ENCODE data around the gene PCBD1. TPM values are rescaled to one million over a fixed set of nuclear protein-coding genes. Genes with fewer than 3 reads are reported as not detected.

PCBD1 gene
- total RNA-seq, 1 donor = 19.9 TPM

GRCh38 chr10:70885931-70886903, 2.1 kb downstream of the PCBD1 start:
- DNase-seq (ENCODE audit: insufficient read length, low spot score, missing footprints) = no peak
- H3K36me3 ChIP-seq (ENCODE audit: insufficient read depth, low read length) = peaks cover 10% of the 10 kb centered on the region
- no peaks in the 10 kb centered on the region for H3K9me3 ChIP-seq (ENCODE audit: low read depth, low read length)
- H3K4me1 ChIP-seq (ENCODE audit: insufficient read depth, low read length) = peaks cover 6% of the 10 kb centered on the region
- no peak overlapping the region for H3K27ac ChIP-seq (ENCODE audit: low read depth, low read length)
- no peak overlapping the region for H3K4me3 ChIP-seq (ENCODE audit: insufficient read depth, low read length)
- no peaks in the 10 kb centered on the region for H3K79me2 ChIP-seq (ENCODE audit: insufficient read depth, low read length)
- H3K4me2 ChIP-seq (ENCODE audit: insufficient read depth, low read length) = no peak overlapping the region
- no peak overlapping the region for H2AFZ ChIP-seq (ENCODE audit: low read length)
- no peaks in the 10 kb centered on the region for H3K27me3 ChIP-seq (ENCODE audit: insufficient read depth, low read length)
- TF ChIP-seq, protein P1, sequence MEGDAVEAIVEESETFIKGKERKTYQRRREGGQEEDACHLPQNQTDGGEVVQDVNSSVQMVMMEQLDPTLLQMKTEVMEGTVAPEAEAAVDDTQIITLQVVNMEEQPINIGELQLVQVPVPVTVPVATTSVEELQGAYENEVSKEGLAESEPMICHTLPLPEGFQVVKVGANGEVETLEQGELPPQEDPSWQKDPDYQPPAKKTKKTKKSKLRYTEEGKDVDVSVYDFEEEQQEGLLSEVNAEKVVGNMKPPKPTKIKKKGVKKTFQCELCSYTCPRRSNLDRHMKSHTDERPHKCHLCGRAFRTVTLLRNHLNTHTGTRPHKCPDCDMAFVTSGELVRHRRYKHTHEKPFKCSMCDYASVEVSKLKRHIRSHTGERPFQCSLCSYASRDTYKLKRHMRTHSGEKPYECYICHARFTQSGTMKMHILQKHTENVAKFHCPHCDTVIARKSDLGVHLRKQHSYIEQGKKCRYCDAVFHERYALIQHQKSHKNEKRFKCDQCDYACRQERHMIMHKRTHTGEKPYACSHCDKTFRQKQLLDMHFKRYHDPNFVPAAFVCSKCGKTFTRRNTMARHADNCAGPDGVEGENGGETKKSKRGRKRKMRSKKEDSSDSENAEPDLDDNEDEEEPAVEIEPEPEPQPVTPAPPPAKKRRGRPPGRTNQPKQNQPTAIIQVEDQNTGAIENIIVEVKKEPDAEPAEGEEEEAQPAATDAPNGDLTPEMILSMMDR (IDR thresholded peaks at IDR 0.05; ENCODE audit: extremely low read depth, low read depth, low read length) = no peak
- H4K20me1 ChIP-seq (ENCODE audit: insufficient read depth, low read length) = no peaks in the 10 kb centered on the region

DNA sequence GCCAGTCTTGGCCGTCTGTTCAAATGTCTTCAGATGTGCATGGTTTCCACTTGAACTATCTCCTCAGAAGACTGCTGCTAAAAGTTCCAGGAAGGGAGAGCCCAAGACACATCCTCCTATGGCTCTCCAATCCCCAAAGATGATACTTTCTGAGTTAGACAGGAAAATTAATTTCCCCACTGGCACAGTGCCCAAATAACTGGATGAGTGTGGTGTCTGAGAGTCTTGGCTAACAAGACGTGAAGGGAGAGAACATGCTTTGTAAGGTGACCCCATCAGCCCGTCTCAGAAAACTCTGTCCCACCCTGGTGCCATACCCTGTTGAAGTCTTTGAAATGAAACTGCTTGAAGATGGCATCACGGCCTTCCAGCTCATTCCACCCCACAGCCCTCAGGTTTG, 2.9 kb downstream of the PCBD1 start:
- no peak overlapping the region for H3K27ac ChIP-seq (ENCODE audit: low read depth, low read length)
- H3K4me2 ChIP-seq (ENCODE audit: insufficient read depth, low read length) = no peak overlapping the region
- H3K4me1 ChIP-seq (ENCODE audit: insufficient read depth, low read length) = peaks cover 6% of the 10 kb centered on the region
- no peak overlapping the region for H3K4me3 ChIP-seq (ENCODE audit: insufficient read depth, low read length)
- peaks cover 10% of the 10 kb centered on the region for H3K36me3 ChIP-seq (ENCODE audit: insufficient read depth, low read length)
- H3K9me3 ChIP-seq (ENCODE audit: low read depth, low read length) = no peaks in the 10 kb centered on the region
- no peaks in the 10 kb centered on the region for H3K27me3 ChIP-seq (ENCODE audit: insufficient read depth, low read length)
- H4K20me1 ChIP-seq (ENCODE audit: insufficient read depth, low read length) = no peaks in the 10 kb centered on the region
- DNase-seq (ENCODE audit: insufficient read length, low spot score, missing footprints) = peak; percentile 76
- TF ChIP-seq, protein P1 (IDR thresholded peaks at IDR 0.05; ENCODE audit: extremely low read depth, low read depth, low read length) = no peak
- H2AFZ ChIP-seq (ENCODE audit: low read length) = no peak overlapping the region
- H3K79me2 ChIP-seq (ENCODE audit: insufficient read depth, low read length) = no peaks in the 10 kb centered on the region

- peaks cover 10% of the 10 kb centered on the region for H3K36me3 ChIP-seq (ENCODE audit: insufficient read depth, low read length)
- no peak overlapping the region for H3K4me2 ChIP-seq (ENCODE audit: insufficient read depth, low read length)
- no peak overlapping the region for H3K27ac ChIP-seq (ENCODE audit: low read depth, low read length)
- H3K4me3 ChIP-seq (ENCODE audit: insufficient read depth, low read length) = no peak overlapping the region
- H4K20me1 ChIP-seq (ENCODE audit: insufficient read depth, low read length) = no peaks in the 10 kb centered on the region
- H3K4me1 ChIP-seq (ENCODE audit: insufficient read depth, low read length) = peaks cover 6% of the 10 kb centered on the region
- no peak overlapping the region for H2AFZ ChIP-seq (ENCODE audit: low read length)
- no peaks in the 10 kb centered on the region for H3K9me3 ChIP-seq (ENCODE audit: low read depth, low read length)
- TF ChIP-seq, protein P1 (IDR thresholded peaks at IDR 0.05; ENCODE audit: extremely low read depth, low read depth, low read length) = no peak
- H3K27me3 ChIP-seq (ENCODE audit: insufficient read depth, low read length) = no peaks in the 10 kb centered on the region
- DNase-seq (ENCODE audit: insufficient read length, low spot score, missing footprints) = no peak
- H3K79me2 ChIP-seq (ENCODE audit: insufficient read depth, low read length) = no peaks in the 10 kb centered on the region
Observed at GRCh38 chr10:70884741-70885140, 3.6 kb downstream of the PCBD1 start.

GRCh38 chr10:70880077-70880534, 8.3 kb downstream of the PCBD1 start:
- H3K9me3 ChIP-seq (ENCODE audit: low read depth, low read length) = no peaks in the 10 kb centered on the region
- H2AFZ ChIP-seq (ENCODE audit: low read length) = no peak overlapping the region
- no peak overlapping the region for H3K27ac ChIP-seq (ENCODE audit: low read depth, low read length)
- no peaks in the 10 kb centered on the region for H3K79me2 ChIP-seq (ENCODE audit: insufficient read depth, low read length)
- H3K4me2 ChIP-seq (ENCODE audit: insufficient read depth, low read length) = no peak overlapping the region
- peak; percentile 93 for DNase-seq (ENCODE audit: insufficient read length, low spot score, missing footprints)
- peaks cover 6% of the 10 kb centered on the region for H3K4me1 ChIP-seq (ENCODE audit: insufficient read depth, low read length)
- H3K27me3 ChIP-seq (ENCODE audit: insufficient read depth, low read length) = no peaks in the 10 kb centered on the region
- H3K4me3 ChIP-seq (ENCODE audit: insufficient read depth, low read length) = no peak overlapping the region
- TF ChIP-seq, protein P1 (IDR thresholded peaks at IDR 0.05; ENCODE audit: extremely low read depth, low read depth, low read length) = peak; percentile 96
- no peaks in the 10 kb centered on the region for H4K20me1 ChIP-seq (ENCODE audit: insufficient read depth, low read length)
- peaks cover 38% of the 10 kb centered on the region for H3K36me3 ChIP-seq (ENCODE audit: insufficient read depth, low read length)

All from osteoblast (primary cell).